ENCODE measurements around the gene MGAM2. TPM values are rescaled to one million over a fixed set of nuclear protein-coding genes. Genes with fewer than 3 reads are reported as not detected.

Gene MGAM2
- total and polyA plus RNA-seq, 10 donors = 0.03 to 12.1 (median 3.0) TPM

DNA sequence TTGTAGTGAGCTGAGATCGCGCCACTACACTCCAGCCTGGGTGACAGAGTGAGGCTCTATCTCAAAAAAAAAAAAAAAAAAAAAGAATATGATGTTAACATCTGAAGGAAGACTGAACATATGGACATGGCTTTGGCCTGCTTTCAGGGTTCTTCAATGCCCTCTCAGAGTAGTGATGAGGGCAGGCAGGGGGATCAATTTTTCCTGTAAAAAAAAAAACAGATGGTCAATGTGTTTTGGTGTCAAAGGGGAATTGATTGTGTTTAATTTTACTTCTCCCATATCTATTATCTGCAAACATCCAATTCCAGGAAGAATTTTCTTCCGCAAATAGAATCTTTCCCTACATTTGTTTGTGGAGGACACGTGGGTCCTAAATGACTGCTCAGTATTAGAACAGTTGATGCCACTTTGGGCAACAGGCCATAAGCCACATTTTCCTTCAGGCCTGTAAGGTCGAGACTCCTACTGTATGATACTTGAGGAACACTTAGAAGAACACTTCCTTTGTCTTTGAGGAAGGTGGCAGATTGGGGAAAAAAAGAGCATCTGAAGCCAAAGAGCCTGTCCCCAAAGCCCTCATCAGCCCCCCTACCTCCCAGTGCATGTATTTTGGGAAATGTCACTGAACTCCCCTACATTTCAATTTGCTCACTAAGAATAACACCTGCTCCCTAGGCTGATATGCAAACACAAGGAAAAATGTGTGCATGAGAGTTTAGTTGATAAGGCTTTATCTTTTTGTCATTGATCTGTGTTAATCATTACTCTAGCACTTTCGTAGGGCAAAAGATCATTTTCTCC lies 28.3 kb downstream of the MGAM2 start:
- DNase-seq = no peak
- WGBS, 5 donors = 76 to 83% (median 76%) methylated on average over 6 of the region's 6 CpGs
- no peak overlapping the region for H3K27ac ChIP-seq
- intact Hi-C loops (cut with DNase I; ENCODE audit: low total_unique reads) = no loop called here
- no peak overlapping the region for H3K4me3 ChIP-seq
- no peaks in the 10 kb centered on the region for H3K4me1 ChIP-seq
- TF ChIP-seq POLR2AphosphoS5 (IDR thresholded peaks at IDR 0.05) = no peak
- TF ChIP-seq, protein P1, sequence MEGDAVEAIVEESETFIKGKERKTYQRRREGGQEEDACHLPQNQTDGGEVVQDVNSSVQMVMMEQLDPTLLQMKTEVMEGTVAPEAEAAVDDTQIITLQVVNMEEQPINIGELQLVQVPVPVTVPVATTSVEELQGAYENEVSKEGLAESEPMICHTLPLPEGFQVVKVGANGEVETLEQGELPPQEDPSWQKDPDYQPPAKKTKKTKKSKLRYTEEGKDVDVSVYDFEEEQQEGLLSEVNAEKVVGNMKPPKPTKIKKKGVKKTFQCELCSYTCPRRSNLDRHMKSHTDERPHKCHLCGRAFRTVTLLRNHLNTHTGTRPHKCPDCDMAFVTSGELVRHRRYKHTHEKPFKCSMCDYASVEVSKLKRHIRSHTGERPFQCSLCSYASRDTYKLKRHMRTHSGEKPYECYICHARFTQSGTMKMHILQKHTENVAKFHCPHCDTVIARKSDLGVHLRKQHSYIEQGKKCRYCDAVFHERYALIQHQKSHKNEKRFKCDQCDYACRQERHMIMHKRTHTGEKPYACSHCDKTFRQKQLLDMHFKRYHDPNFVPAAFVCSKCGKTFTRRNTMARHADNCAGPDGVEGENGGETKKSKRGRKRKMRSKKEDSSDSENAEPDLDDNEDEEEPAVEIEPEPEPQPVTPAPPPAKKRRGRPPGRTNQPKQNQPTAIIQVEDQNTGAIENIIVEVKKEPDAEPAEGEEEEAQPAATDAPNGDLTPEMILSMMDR (IDR thresholded peaks at IDR 0.05 in 8 of 11, conservative IDR thresholded peaks at IDR 0.05 in 3 of 11) = no peak
- no peak for TF ChIP-seq POLR2A (IDR thresholded peaks at IDR 0.05)
- H3K36me3 ChIP-seq = no peaks in the 10 kb centered on the region
- no peaks in the 10 kb centered on the region for H3K27me3 ChIP-seq (replicated peaks in 1 of 7)
- H3K9me3 ChIP-seq = no peaks in the 10 kb centered on the region

DNA sequence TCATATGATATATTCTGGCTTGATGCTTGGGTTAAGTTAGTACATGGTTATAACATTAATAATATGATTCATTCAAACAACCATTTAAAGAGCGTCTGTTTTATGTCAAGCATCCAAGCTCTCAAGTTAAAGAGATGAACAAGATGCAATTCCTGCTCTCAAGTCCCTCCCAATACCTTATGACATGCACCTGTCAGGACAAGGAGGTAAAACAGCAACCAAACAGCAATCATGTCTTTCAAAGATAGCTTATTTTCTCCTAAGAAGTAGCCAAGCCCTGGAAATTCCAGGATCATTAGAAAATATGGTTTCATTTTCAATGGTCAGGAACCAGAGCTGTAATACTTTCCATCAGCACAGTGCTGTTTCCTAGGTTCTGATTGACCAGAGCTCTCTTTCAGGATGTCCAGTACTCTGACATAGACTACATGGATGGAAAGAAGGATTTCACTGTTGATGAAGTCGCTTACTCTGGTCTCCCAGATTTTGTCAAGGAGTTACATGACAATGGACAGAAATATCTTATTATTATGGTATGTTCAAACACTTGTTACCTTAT lies 29.0 kb downstream of the MGAM2 start:
- H3K36me3 ChIP-seq = no peaks in the 10 kb centered on the region
- no peak overlapping the region for H3K4me3 ChIP-seq
- intact Hi-C loops (cut with DNase I; ENCODE audit: low total_unique reads) = no loop called here
- DNase-seq = no peak
- H3K27me3 ChIP-seq (replicated peaks in 1 of 7) = no peaks in the 10 kb centered on the region
- H3K27ac ChIP-seq = no peak overlapping the region
- WGBS, 5 donors = 77 to 90% (median 86%) methylated on average over 2 of the region's 2 CpGs
- H3K9me3 ChIP-seq = no peaks in the 10 kb centered on the region
- TF ChIP-seq, protein P1 (IDR thresholded peaks at IDR 0.05 in 8 of 11, conservative IDR thresholded peaks at IDR 0.05 in 3 of 11) = no peak
- TF ChIP-seq POLR2AphosphoS5 (IDR thresholded peaks at IDR 0.05) = no peak
- TF ChIP-seq POLR2A (IDR thresholded peaks at IDR 0.05) = no peak
- no peaks in the 10 kb centered on the region for H3K4me1 ChIP-seq

DNA sequence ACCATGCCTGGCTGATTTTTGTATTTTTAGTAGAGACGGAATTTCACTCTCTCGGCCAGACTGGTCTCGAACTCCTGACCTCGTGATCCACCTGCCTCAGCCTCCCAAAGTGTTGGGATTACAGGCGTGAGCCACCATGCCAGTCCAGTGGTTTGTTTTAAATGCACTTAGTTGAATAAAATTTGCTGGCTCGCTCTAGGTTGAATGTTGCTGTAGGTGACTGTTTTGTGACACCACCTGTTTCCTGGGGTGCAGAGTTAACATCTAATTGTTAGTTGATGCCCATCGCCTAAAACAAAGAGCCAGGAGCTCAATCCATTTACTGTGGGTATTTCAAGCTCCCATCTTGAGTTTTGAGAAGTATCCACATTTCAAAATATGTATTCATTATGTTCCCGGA lies 31.2 kb downstream of the MGAM2 start:
- H3K4me3 ChIP-seq = no peak overlapping the region
- TF ChIP-seq POLR2A (IDR thresholded peaks at IDR 0.05) (no peak), POLR2AphosphoS5 (IDR thresholded peaks at IDR 0.05) (no peak)
- TF ChIP-seq, protein P1 (IDR thresholded peaks at IDR 0.05 in 8 of 11, conservative IDR thresholded peaks at IDR 0.05 in 3 of 11) = no peak
- H3K27ac ChIP-seq = no peak overlapping the region
- no peak for DNase-seq
- H3K9me3 ChIP-seq = no peaks in the 10 kb centered on the region
- WGBS, 5 donors = 87 to 94% (median 91%) methylated on average over 8 of the region's 8 CpGs
- H3K36me3 ChIP-seq = no peaks in the 10 kb centered on the region
- H3K27me3 ChIP-seq (replicated peaks in 1 of 7) = no peaks in the 10 kb centered on the region
- H3K4me1 ChIP-seq = no peaks in the 10 kb centered on the region
- intact Hi-C loops (cut with DNase I; ENCODE audit: low total_unique reads) = no loop called here

DNA sequence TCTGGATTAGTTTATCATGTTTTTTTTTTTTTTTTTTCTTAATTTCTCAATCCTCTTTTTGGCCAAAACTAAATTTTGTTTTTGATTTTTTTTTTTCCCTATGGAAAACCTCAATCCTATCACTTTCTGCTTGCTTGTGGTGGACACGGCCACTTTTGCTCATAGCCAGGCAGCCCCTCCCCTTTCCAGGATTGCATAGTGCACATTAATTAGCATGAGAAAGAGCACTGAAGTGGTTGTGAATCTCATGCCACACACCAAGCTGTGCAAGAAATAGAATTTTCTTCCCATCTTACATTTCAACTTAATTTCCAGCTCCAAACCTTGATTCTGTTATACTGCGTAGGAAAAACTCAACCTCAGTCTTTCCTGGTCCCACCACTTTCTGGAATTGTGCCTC lies 34.6 kb downstream of the MGAM2 start:
- Histone ChIP-seq H3K27me3 (replicated peaks in 1 of 7) (no peaks in the 10 kb centered on the region), H3K27ac (no peak overlapping the region), H3K9me3 (no peaks in the 10 kb centered on the region), H3K4me3 (no peak overlapping the region), H3K4me1 (no peaks in the 10 kb centered on the region), H3K36me3 (no peaks in the 10 kb centered on the region)
- TF ChIP-seq, protein P1 (IDR thresholded peaks at IDR 0.05 in 8 of 11, conservative IDR thresholded peaks at IDR 0.05 in 3 of 11) = no peak
- 60 to 93% (median 84%) methylated on average over 2 of the region's 2 CpGs for WGBS, 5 donors
- DNase-seq = no peak
- intact Hi-C loops (cut with DNase I; ENCODE audit: low total_unique reads) = no loop called here

Data from spleen (tissue), 11 donors.